Prostate gland (tissue), 2 donors: ENCODE results near the gene TELO2. TPM values are rescaled to one million over a fixed set of nuclear protein-coding genes. Genes with fewer than 3 reads are reported as not detected.

Source experiments
- DNase-seq: peaks from one replicate; pipeline ENCODE4 v3.0.0-alpha.2; 2019; ENCODE audit warnings: low spot score
- H3K27ac ChIP-seq, 2 donors: fragments of 200-600 bp; sonication (generic); 2 replicates each; pipeline ENCODE4 v1.5.1; 2017 to 2019
- H3K27me3 ChIP-seq: fragments of 200-600 bp; sonication (generic); replicated peaks from 2 replicates; pipeline ENCODE4 v1.5.1; 2019; ENCODE audit not compliant: insufficient read depth
- H3K36me3 ChIP-seq, 2 donors: fragments of 200-600 bp; sonication (generic); 1 replicate in 1 of 2; 2 replicates in 1 of 2; pipeline versions ENCODE4 v1.5.1 to v1.8.1; 2017 to 2019
- H3K4me1 ChIP-seq: fragments of 200-600 bp; sonication (generic); replicated peaks from 2 replicates; pipeline ENCODE4 v1.5.1; 2019
- H3K4me3 ChIP-seq, 2 donors: fragments of 200-600 bp; sonication (generic); 2 replicates each; pipeline ENCODE4 v1.5.1; 2017 to 2019
- H3K9me3 ChIP-seq: fragments of 200-600 bp; sonication (generic); 2 replicates; pipeline ENCODE4 v1.5.1; 2017
- POLR2A ChIP-seq: fragments of 450-650 bp; IDR thresholded peaks from one replicate; pipeline ENCODE4 v1.6.1; 2016; ENCODE audit warnings: antibody characterized with exemption, mild to moderate bottlenecking
- POLR2AphosphoS5 ChIP-seq: sonication (generic); formaldehyde crosslinking; IDR thresholded peaks from one replicate; pipeline ENCODE4 v1.6.1; 2017; ENCODE audit warnings: antibody characterized with exemption
- WGBS: methylation state at CpG from one replicate; pipeline ENCODE4 v1.1.5; 2018; 5-methylcytosine and 5-hydroxymethylcytosine counted together
- intact Hi-C: fragments of 100-400 bp; cut with DNase I; formaldehyde crosslinking; loops from one replicate; pipeline ENCODE4 v1.14.2; 2022
- total RNA-seq, 2 donors: library from RNA; depleted of rRNA; stranded (reverse); fragments of >200 nt; gene quantifications; one replicate each; pipeline ENCODE4 v1.1.0, GENCODE V29; 2016
- TF ChIP-seq, protein P1 (sequence below), 4 experiments: fragments of 200-600 bp in 2 of 4; fragments of 450-650 bp in 2 of 4; sonication (generic) in 2 of 4; IDR thresholded peaks; 1 replicate in 3 of 4; 2 replicates in 1 of 4; pipeline ENCODE4 v1.5.1; 2016 to 2019; ENCODE audit warnings: antibody characterized with exemption in 4 of 4, mild to moderate bottlenecking in 2 of 4, moderate library complexity in 2 of 4

TELO2 gene
- total RNA-seq, 2 donors from 2014 or later, result 35.1 to 53.5 TPM

GRCh38 chr16:1537763-1538289, 44.7 kb downstream of the TELO2 start:
- Histone ChIP-seq H3K4me1 (no peaks in the 10 kb centered on the region), H3K9me3 (no peaks in the 10 kb centered on the region), H3K4me3 (no peak overlapping the region), H3K27me3 (no peaks in the 10 kb centered on the region), H3K36me3 (peaks cover 0 to 6% of the 10 kb centered on the region in 2 donors), H3K27ac (peak overlapping the region in 1 of 2 donors; percentile 31)
- WGBS, result 83% methylated on average over 26 of the region's 26 CpGs
- no peak for TF ChIP-seq POLR2AphosphoS5
- TF ChIP-seq, protein P1, sequence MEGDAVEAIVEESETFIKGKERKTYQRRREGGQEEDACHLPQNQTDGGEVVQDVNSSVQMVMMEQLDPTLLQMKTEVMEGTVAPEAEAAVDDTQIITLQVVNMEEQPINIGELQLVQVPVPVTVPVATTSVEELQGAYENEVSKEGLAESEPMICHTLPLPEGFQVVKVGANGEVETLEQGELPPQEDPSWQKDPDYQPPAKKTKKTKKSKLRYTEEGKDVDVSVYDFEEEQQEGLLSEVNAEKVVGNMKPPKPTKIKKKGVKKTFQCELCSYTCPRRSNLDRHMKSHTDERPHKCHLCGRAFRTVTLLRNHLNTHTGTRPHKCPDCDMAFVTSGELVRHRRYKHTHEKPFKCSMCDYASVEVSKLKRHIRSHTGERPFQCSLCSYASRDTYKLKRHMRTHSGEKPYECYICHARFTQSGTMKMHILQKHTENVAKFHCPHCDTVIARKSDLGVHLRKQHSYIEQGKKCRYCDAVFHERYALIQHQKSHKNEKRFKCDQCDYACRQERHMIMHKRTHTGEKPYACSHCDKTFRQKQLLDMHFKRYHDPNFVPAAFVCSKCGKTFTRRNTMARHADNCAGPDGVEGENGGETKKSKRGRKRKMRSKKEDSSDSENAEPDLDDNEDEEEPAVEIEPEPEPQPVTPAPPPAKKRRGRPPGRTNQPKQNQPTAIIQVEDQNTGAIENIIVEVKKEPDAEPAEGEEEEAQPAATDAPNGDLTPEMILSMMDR (IDR thresholded peaks at IDR 0.05), result no peak
- no peak for TF ChIP-seq POLR2A
- DNase-seq, result no peak
- intact Hi-C loops, result no loop called here

DNA sequence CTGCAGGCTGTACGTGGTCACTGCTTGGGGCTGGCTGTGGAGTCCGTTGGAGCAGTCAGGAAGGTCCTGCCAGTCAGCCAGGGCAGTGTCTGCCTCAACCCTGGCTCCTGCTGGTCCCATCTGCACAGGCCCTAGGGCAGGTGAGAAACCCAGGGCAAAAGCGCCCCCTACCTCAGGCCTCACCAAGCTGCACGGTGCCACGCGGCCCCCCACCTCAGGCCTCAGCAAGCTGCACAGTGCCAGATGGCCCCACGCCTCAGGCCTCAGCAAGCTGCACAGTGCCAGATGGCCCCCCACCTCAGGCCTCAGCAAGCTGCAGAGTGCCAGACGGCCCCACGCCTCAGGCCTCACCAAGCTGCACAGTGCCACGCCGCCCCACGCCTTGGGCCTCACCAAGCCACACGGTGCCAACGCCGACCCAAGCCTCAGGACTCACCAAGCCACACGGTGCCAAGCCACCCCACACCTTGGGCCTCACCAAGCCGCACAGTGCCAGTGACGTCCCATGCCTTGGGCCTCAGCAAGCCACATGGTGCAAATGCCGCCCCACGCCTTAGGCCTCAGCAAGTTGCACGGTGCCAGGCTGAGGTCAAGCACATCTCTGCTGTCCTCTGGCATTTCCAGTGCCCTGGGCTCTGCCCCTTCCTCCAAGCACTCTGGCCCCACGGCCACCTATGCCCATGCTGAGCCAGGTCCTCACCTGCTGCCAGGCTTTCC, 45.8 kb downstream of the TELO2 start:
- intact Hi-C loops, result no loop called here
- H3K27ac ChIP-seq, result no peak overlapping the region

DNA sequence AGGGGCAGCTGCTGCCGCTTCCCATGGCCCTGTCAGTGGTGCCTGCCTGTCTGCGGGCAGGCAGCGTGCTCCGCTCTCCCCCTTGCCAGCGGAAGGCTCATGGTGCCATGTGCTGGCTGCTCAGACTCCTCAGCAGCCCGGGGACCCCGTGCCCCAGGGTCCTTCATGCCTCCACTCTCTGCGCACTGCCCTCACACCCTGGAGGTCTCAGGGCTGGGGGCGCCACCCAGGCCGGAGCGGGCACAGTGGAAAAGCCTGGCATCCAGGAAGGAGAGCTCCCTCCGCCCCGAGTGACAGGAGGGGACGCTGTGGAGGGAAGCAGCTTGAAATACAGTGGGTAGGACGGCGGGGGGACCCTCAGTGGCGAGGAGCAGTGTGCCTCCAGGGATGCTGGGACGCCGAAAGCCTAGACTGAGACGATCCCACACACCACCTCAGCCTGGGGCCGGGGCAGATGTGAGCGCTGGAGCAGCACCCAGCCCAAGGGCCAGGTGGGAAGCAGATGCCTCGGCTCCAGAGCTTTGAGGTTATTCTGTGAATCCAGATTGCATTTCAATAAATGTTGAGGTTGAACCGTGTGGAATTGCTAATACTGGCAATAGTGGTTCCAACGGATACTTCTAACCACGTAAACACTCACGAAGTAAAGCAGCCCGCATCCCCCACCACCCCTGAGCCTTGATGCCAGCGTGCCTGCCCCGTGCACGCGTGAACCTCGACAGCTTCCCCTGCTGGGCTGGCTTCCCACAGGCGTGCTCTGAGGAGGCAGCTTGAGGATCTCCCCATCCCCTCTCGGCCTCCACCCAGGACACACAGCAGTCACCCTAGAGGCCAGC, 46.8 kb downstream of the TELO2 start:
- peaks cover 0 to 6% of the 10 kb centered on the region in 2 donors for H3K36me3 ChIP-seq

More for the DNA sequence above, 45.8 kb downstream of the TELO2 start:
- no peak for DNase-seq
- Histone ChIP-seq H3K27me3 (no peaks in the 10 kb centered on the region), H3K9me3 (no peaks in the 10 kb centered on the region), H3K4me1 (no peaks in the 10 kb centered on the region), H3K36me3 (peaks cover 0 to 6% of the 10 kb centered on the region in 2 donors), H3K4me3 (no peak overlapping the region)
- 79% methylated on average over 22 of the region's 22 CpGs for WGBS
- TF ChIP-seq POLR2A, result no peak
- TF ChIP-seq, protein P1 (IDR thresholded peaks at IDR 0.05), result no peak
- no peak for TF ChIP-seq POLR2AphosphoS5

DNA sequence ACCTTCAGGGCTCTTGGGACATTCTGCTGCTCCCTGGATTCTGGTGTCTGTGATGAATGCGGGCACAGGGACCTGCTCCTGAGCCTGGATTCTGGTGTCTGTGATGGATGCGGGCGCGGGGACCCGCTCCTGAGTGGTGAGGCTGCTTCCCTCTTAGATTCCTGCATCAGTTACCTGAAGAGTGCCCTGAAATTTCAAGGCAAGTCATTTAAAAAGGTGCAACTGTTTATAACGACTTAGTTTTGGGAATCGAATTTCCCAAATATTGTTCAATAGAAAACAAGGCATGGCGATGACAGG, 47.3 kb downstream of the TELO2 start:
- Histone ChIP-seq H3K36me3 (peaks cover 0 to 6% of the 10 kb centered on the region in 2 donors), H3K27me3 (no peaks in the 10 kb centered on the region), H3K4me3 (no peak overlapping the region), H3K9me3 (no peaks in the 10 kb centered on the region), H3K27ac (no peak overlapping the region), H3K4me1 (peaks cover 2% of the 10 kb centered on the region)
- intact Hi-C loops, result no loop called here
- no peak for DNase-seq
- WGBS, result 93% methylated on average over 8 of the region's 8 CpGs
- TF ChIP-seq POLR2AphosphoS5, result no peak
- TF ChIP-seq POLR2A, result no peak
- TF ChIP-seq, protein P1 (IDR thresholded peaks at IDR 0.05), result no peak

More for the DNA sequence above, 46.8 kb downstream of the TELO2 start:
- 91% methylated on average over 35 of the region's 35 CpGs for WGBS
- Histone ChIP-seq H3K27ac (no peak overlapping the region), H3K9me3 (no peaks in the 10 kb centered on the region), H3K4me1 (no peaks in the 10 kb centered on the region), H3K27me3 (no peaks in the 10 kb centered on the region), H3K4me3 (no peak overlapping the region)
- TF ChIP-seq POLR2A, result no peak
- TF ChIP-seq POLR2AphosphoS5, result no peak
- TF ChIP-seq, protein P1 (IDR thresholded peaks at IDR 0.05), result no peak
- no peak for DNase-seq
- intact Hi-C loops, result no loop called here
